ENCODE measurements around the gene ROCK2.
A peak's percentile ranks its signal among the peaks of the same experiment; 100 is the strongest.

Gene ROCK2

GRCh38 chr2:11157731-11158130 is 186.7 kb downstream of the ROCK2 start:
- no peak overlapping the region for H3K4me3 ChIP-seq (ENCODE audit: low read depth, low read length)
- no peak for TF ChIP-seq CTCF (IDR thresholded peaks at IDR 0.05; ENCODE audit: borderline replicate concordance, insufficient read depth, low read depth, low read length)

GRCh38 chr2:11157296-11157695 is 187.1 kb downstream of the ROCK2 start:
- no peak for TF ChIP-seq CTCF (IDR thresholded peaks at IDR 0.05; ENCODE audit: borderline replicate concordance, insufficient read depth, low read depth, low read length)
- no peak overlapping the region for H3K4me3 ChIP-seq (ENCODE audit: low read depth, low read length)

- no peak overlapping the region for H3K4me3 ChIP-seq (ENCODE audit: low read depth, low read length)
- no peak for TF ChIP-seq CTCF (IDR thresholded peaks at IDR 0.05; ENCODE audit: borderline replicate concordance, insufficient read depth, low read depth, low read length)
Observed at GRCh38 chr2:11156396-11157075, 187.9 kb downstream of the ROCK2 start.

- H3K4me3 ChIP-seq (ENCODE audit: low read depth, low read length): peak within 1 kb of the TSS; percentile 62
- no peak for TF ChIP-seq CTCF (IDR thresholded peaks at IDR 0.05; ENCODE audit: borderline replicate concordance, insufficient read depth, low read depth, low read length)
Observed at GRCh38 chr2:11155381-11156035, 188.9 kb downstream of the ROCK2 start, which contains the start of gene SLC66A3. Gene SLC66A3 (plus strand): TSS chr2:11155467. CDS start chr2:11155547, 80 bp downstream.

GRCh38 chr2:11154923-11155380 is 189.5 kb downstream of the ROCK2 start:
- no peak for TF ChIP-seq CTCF (IDR thresholded peaks at IDR 0.05; ENCODE audit: borderline replicate concordance, insufficient read depth, low read depth, low read length)
- peak overlapping the region; percentile 62 for H3K4me3 ChIP-seq (ENCODE audit: low read depth, low read length)

- no peak for TF ChIP-seq CTCF (IDR thresholded peaks at IDR 0.05; ENCODE audit: borderline replicate concordance, insufficient read depth, low read depth, low read length)
- H3K4me3 ChIP-seq (ENCODE audit: low read depth, low read length): peak overlapping the region; percentile 53
Observed at GRCh38 chr2:11154016-11154922, 190.2 kb downstream of the ROCK2 start.
